Mucosa of gallbladder (tissue), 1 donor: ENCODE measurements around the gene PMM1. TPM values are rescaled to one million over a fixed set of nuclear protein-coding genes. Genes with fewer than 3 reads are reported as not detected.
A peak's percentile ranks its signal among the peaks of the same experiment; 100 is the strongest.

Experiments
- DNase-seq: peaks from one replicate; pipeline ENCODE4 v3.0.0-alpha.2; 2020; ENCODE audit warnings: low spot score
- total RNA-seq: library from RNA; stranded (reverse); gene quantifications from one replicate; pipeline ENCODE4 v1.2.1, GENCODE V29; 2021
- donor health status: DM: no; HTN: no; CAD: no.

Gene PMM1
- total RNA-seq, 1 donor from 2014 or later = 80.4 TPM

GRCh38 chr22:41538583-41538982 lies 51.1 kb downstream of the PMM1 start:
- DNase-seq = no peak

GRCh38 chr22:41537203-41537602 lies 52.4 kb downstream of the PMM1 start:
- DNase-seq = no peak

- no peak for DNase-seq
These were observed 54.4 kb downstream of the PMM1 start for GRCh38 chr22:41535244-41535643.

- DNase-seq = no peak
These were observed 55.4 kb downstream of the PMM1 start for GRCh38 chr22:41534219-41534618.

GRCh38 chr22:41532908-41533825 lies 56.5 kb downstream of the PMM1 start:
- DNase-seq = peak; percentile 65

- no peak for DNase-seq
These were observed 57.7 kb downstream of the PMM1 start for GRCh38 chr22:41531715-41532477.

- DNase-seq = no peak
These were observed 58.5 kb downstream of the PMM1 start for GRCh38 chr22:41530890-41531714.

GRCh38 chr22:41528938-41529561 lies 60.6 kb downstream of the PMM1 start:
- DNase-seq = no peak

GRCh38 chr22:41528132-41528766 lies 61.4 kb downstream of the PMM1 start:
- DNase-seq = no peak

Other genes starting within 250 kb of the PMM1 start
- 28.4 TPM for gene TEF, start 207.9 kb downstream of the PMM1 start, total RNA-seq
- 131 TPM for gene TOB2, start 143.0 kb downstream of the PMM1 start, total RNA-seq
- gene PHF5A, start 121.1 kb downstream of the PMM1 start, total RNA-seq = 29.1 TPM
- 172 TPM for gene ACO2, start 120.7 kb downstream of the PMM1 start, total RNA-seq
- 26.0 TPM for gene POLR3H, start 45.4 kb downstream of the PMM1 start, total RNA-seq
- gene CSDC2, start 28.8 kb downstream of the PMM1 start, total RNA-seq = 3.7 TPM
- gene DESI1, start 31.2 kb upstream of the PMM1 start, total RNA-seq = 39.4 TPM
- 170 TPM for gene XRCC6, start 31.5 kb upstream of the PMM1 start, total RNA-seq
- 109 TPM for gene SNU13, start 99.0 kb upstream of the PMM1 start, total RNA-seq
- gene MEI1, start 109.7 kb upstream of the PMM1 start, total RNA-seq = 1.4 TPM
- 10.2 TPM for gene CCDC134, start 210.8 kb upstream of the PMM1 start, total RNA-seq
- gene SREBF2, start 243.3 kb upstream of the PMM1 start, total RNA-seq = 257 TPM